NOMO-1 treated with dmso at 0.1 percent for 144 hours (cell line): ENCODE data around the gene SLC25A48.

Experiments used
- DNase-seq: peaks from one replicate; lab custom pipeline; 2025; ENCODE audit not compliant: unreplicated experiment; lab: John Stamatoyannopoulos, UW

The SLC25A48 gene

GRCh38 chr5:135916638-135917263, 82.3 kb downstream of the SLC25A48 start:
- no peak for DNase-seq

GRCh38 chr5:135920199-135920598, 85.7 kb downstream of the SLC25A48 start:
- no peak for DNase-seq

- DNase-seq, result no peak
Measured at GRCh38 chr5:135921388-135921787, 86.9 kb downstream of the SLC25A48 start.

GRCh38 chr5:135930029-135930948, 95.8 kb downstream of the SLC25A48 start:
- DNase-seq, result no peak

- no peak for DNase-seq
Measured at GRCh38 chr5:135930949-135931295, 96.5 kb downstream of the SLC25A48 start.

- DNase-seq, result no peak
Measured at GRCh38 chr5:135934939-135935338, 100.5 kb downstream of the SLC25A48 start.

GRCh38 chr5:135937245-135937911, 102.9 kb downstream of the SLC25A48 start:
- DNase-seq, result no peak
